GM12891 (cell line): ENCODE measurements around the gene LMX1A.

Experiments used
- PAX5 ChIP-seq: IDR thresholded peaks from 2 replicates; pipeline ENCODE4 v1.6.1; 2011; ENCODE audit warnings: low read length, moderate library complexity, mild to moderate bottlenecking; ENCODE audit not compliant: insufficient read depth, severe bottlenecking
- POLR2A ChIP-seq: IDR thresholded peaks from 2 replicates; pipeline ENCODE4 v1.6.1; 2011; ENCODE audit warnings: low read depth, low read length, control low read depth
- POLR2AphosphoS5 ChIP-seq: IDR thresholded peaks from 2 replicates; pipeline ENCODE4 v1.6.1; 2011; ENCODE audit warnings: low read depth, low read length, control low read depth
- SPI1 ChIP-seq: IDR thresholded peaks from 2 replicates; pipeline ENCODE4 v1.6.1; 2011; ENCODE audit warnings: low read depth, low read length, control low read depth

GRCh38 chr1:165161130-165161529 is 195.4 kb downstream of the LMX1A start:
- TF ChIP-seq POLR2A (no peak), POLR2AphosphoS5 (no peak), SPI1 (no peak), PAX5 (no peak)
